GM10266 (cell line): Measurements from ENCODE around the gene SLC39A9.

Source experiments
- DNase-seq: peaks from one replicate; pipeline ENCODE4 v3.0.0; 2012; ENCODE audit errors: extremely low spot score
- CTCF ChIP-seq: IDR thresholded peaks from 2 replicates; pipeline ENCODE4 v1.5.1; 2012; ENCODE audit warnings: mild to moderate bottlenecking, low read depth; ENCODE audit not compliant: control insufficient read depth, insufficient read depth; ENCODE audit errors: missing control alignments

Gene SLC39A9

GRCh38 chr14:69354383-69355153 is 43.9 kb upstream of the SLC39A9 start:
- DNase-seq = peak; percentile 84
- no peak for TF ChIP-seq CTCF

GRCh38 chr14:69355154-69355597 is 43.3 kb upstream of the SLC39A9 start:
- no peak for DNase-seq
- no peak for TF ChIP-seq CTCF

- DNase-seq = no peak
These were observed 42.7 kb upstream of the SLC39A9 start for GRCh38 chr14:69355607-69356281.

GRCh38 chr14:69356903-69357543 is 41.5 kb upstream of the SLC39A9 start:
- no peak for TF ChIP-seq CTCF
- DNase-seq = no peak

More at GRCh38 chr14:69355607-69356281, 42.7 kb upstream of the SLC39A9 start:
- no peak for TF ChIP-seq CTCF

- DNase-seq = no peak
- no peak for TF ChIP-seq CTCF
These were observed 40.8 kb upstream of the SLC39A9 start for GRCh38 chr14:69357544-69358200.

GRCh38 chr14:69358233-69358963 is 40.1 kb upstream of the SLC39A9 start:
- peak; percentile 50 for DNase-seq
- no peak for TF ChIP-seq CTCF
